Measurements from ENCODE around the gene L3MBTL4.

- no peak for TF ChIP-seq CTCF (IDR thresholded peaks at IDR 0.05; ENCODE audit: poor library complexity)
- no peak for TF ChIP-seq EZH2phosphoT487 (IDR thresholded peaks at IDR 0.05; ENCODE audit: low read depth, severe bottlenecking, unreplicated experiment)
Observed at GRCh38 chr18:6058941-6059340, 355.8 kb downstream of the L3MBTL4 start.

All from hepatocyte (in vitro differentiated cells).